CD4-positive, alpha-beta memory T cell (primary cell): ENCODE data around the gene PLPPR1. TPM values are rescaled to one million over a fixed set of nuclear protein-coding genes. Genes with fewer than 3 reads are reported as not detected.

Source experiments
- CTCF ChIA-PET: fragments of 350-600 bp; sonication (Branson Sonifier 250); formaldehyde crosslinking; loops from one replicate; lab custom pipeline; 2021; ENCODE audit warnings: inconsistent platforms; ENCODE audit not compliant: partially characterized antibody; lab: Charles Lee
- POLR2A ChIA-PET: fragments of 350-600 bp; sonication (Branson Sonifier 250); formaldehyde crosslinking; loops from one replicate; lab custom pipeline; 2021; ENCODE audit not compliant: partially characterized antibody; lab: Charles Lee
- DNase-seq, 5 donors: peaks; one replicate each; pipeline versions ENCODE4 v3.0.0 to v3.0.0-alpha.2; 2020 to 2022; ENCODE audit warnings: mixed read lengths in 1 of 5
- H3K27ac ChIP-seq: one replicate; pipeline ENCODE4 v1.7.0; 2013; ENCODE audit warnings: low read depth, low read length
- H3K27me3 ChIP-seq: 2 replicates; pipeline ENCODE4 v1.7.0; 2013; ENCODE audit warnings: mild to moderate bottlenecking, low read length, moderate library complexity; ENCODE audit not compliant: insufficient read depth
- H3K36me3 ChIP-seq: 2 replicates; pipeline ENCODE4 v1.7.0; 2013; ENCODE audit warnings: mild to moderate bottlenecking, low read length, moderate library complexity; ENCODE audit not compliant: insufficient read depth
- H3K4me1 ChIP-seq: 2 replicates; pipeline ENCODE4 v1.7.0; 2013; ENCODE audit warnings: mild to moderate bottlenecking, low read length, moderate library complexity; ENCODE audit not compliant: insufficient read depth
- H3K4me3 ChIP-seq, 2 donors: one replicate each; pipeline ENCODE4 v1.7.0; 2013; ENCODE audit warnings: low read length in 2 of 2, mild to moderate bottlenecking in 1 of 2
- H3K9me3 ChIP-seq, 2 donors: one replicate each; pipeline ENCODE4 v1.7.0; 2013; ENCODE audit warnings: low read length in 2 of 2, control low read depth in 1 of 2; ENCODE audit not compliant: control insufficient read depth in 1 of 2
- H3K27ac Mint-ChIP-seq, 7 donors: one replicate each; pipeline ENCODE4 v1.8.0; 2020 to 2021; ENCODE audit warnings: mixed read lengths in 7 of 7, mild to moderate bottlenecking in 6 of 7, inconsistent platforms in 3 of 7, moderate library complexity in 3 of 7
- H3K27me3 Mint-ChIP-seq, 2 donors: one replicate each; pipeline ENCODE4 v1.8.0; 2020 to 2021; ENCODE audit warnings: mixed read lengths in 2 of 2
- H3K36me3 Mint-ChIP-seq, 2 donors: one replicate each; pipeline ENCODE4 v1.8.0; 2020 to 2021; ENCODE audit warnings: mixed read lengths in 2 of 2, inconsistent platforms in 1 of 2, mild to moderate bottlenecking in 1 of 2
- H3K4me1 Mint-ChIP-seq, 4 donors: one replicate each; pipeline ENCODE4 v1.8.0; 2020 to 2021; ENCODE audit warnings: mixed read lengths in 4 of 4, mild to moderate bottlenecking in 1 of 4
- H3K4me3 Mint-ChIP-seq, 8 donors: one replicate each; pipeline ENCODE4 v1.8.0; 2020 to 2021; ENCODE audit warnings: mixed read lengths in 8 of 8, mild to moderate bottlenecking in 7 of 8, moderate library complexity in 6 of 8, inconsistent platforms in 3 of 8
- H3K9me3 Mint-ChIP-seq, 8 donors: one replicate each; pipeline ENCODE4 v1.8.0; 2020 to 2021; ENCODE audit warnings: mixed read lengths in 8 of 8, mild to moderate bottlenecking in 5 of 8, inconsistent platforms in 3 of 8, moderate library complexity in 1 of 8
- intact Hi-C: fragments of 100-400 bp; cut with micrococcal nuclease; formaldehyde crosslinking; loops from one replicate; pipeline ENCODE4 v1.15.1; 2023
- polyA plus RNA-seq, 2 donors: library from polyadenylated mRNA; unstranded; fragments of 300-500 nt; fragmentation: Illumina TruSeq; gene quantifications; one replicate each; pipeline ENCODE4 v1.2.3, GENCODE V29; 2021
- total RNA-seq, 2 experiments: library from RNA; stranded (reverse); gene quantifications; one replicate each; pipeline ENCODE4 v1.2.3, GENCODE V29; 2021

Gene PLPPR1
- total and polyA plus RNA-seq, 4 experiments from 2014 or later: not detected

DNA sequence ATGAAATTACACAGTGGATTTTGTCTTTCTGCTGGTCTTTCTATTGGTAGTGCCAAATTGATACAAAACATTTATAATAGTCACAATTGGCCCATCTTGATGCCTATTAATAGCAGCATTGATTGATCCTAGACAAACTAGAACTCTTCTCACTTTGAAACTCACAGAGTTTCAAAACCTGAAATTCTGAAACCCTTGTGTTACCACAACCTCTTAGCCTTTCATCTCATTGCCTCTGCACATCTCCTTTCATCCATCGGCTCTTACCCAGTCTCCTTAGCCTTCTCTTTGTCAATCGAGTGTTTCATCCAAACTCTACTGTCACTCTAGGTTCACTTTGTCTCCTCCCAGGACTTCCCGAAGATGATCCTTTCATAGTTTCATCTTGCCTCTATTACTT lies 22.1 kb downstream of the PLPPR1 start:
- intact Hi-C loops: no loop called here
- CTCF ChIA-PET: no interaction called here
- H3K4me3 Mint-ChIP-seq: no peak overlapping the region

DNA sequence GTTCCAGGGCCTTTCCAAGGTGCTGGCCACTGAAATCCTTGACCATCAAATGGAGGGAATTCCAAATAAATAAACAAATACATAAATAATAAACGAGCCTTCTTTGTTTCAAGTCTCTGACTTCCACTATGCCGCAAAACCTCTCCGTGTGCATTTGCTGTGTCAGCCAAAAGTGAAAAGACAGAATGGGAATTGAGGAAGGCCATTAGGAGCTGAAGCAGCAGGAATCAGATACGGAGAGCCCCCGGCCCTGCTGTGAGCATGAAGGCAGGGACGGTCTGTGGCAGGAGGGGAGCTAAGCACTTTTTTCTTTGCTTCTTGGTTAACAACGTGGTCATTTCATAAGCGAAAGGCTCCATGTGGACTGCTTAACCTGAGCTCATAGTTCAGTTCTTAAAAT lies 26.1 kb downstream of the PLPPR1 start:
- CTCF ChIA-PET: no interaction called here
- no peak for DNase-seq
- no peak overlapping the region for H3K27ac ChIP-seq
- no peak overlapping the region for H3K4me3 ChIP-seq
- no peaks in the 10 kb centered on the region for H3K9me3 ChIP-seq
- POLR2A ChIA-PET: no interaction called here
- no peak overlapping the region for H3K27ac Mint-ChIP-seq
- no peaks in the 10 kb centered on the region for H3K4me1 Mint-ChIP-seq
- H3K27me3 ChIP-seq: no peaks in the 10 kb centered on the region
- intact Hi-C loops: no loop called here
- no peaks in the 10 kb centered on the region for H3K36me3 ChIP-seq
- no peaks in the 10 kb centered on the region for H3K36me3 Mint-ChIP-seq
- H3K4me3 Mint-ChIP-seq: no peak overlapping the region
- no peaks in the 10 kb centered on the region for H3K4me1 ChIP-seq
- H3K27me3 Mint-ChIP-seq: no peaks in the 10 kb centered on the region
- peaks cover 0 to 7% (median under 1%) of the 10 kb centered on the region in 8 donors for H3K9me3 Mint-ChIP-seq

More for the DNA sequence above, 22.1 kb downstream of the PLPPR1 start:
- H3K36me3 Mint-ChIP-seq: no peaks in the 10 kb centered on the region
- DNase-seq: no peak
- H3K4me1 ChIP-seq: no peaks in the 10 kb centered on the region
- no peaks in the 10 kb centered on the region for H3K27me3 ChIP-seq
- no peak overlapping the region for H3K27ac ChIP-seq
- H3K9me3 Mint-ChIP-seq: peaks cover 0 to 8% (median 2%) of the 10 kb centered on the region in 8 donors
- no peak overlapping the region for H3K27ac Mint-ChIP-seq
- H3K4me1 Mint-ChIP-seq: no peaks in the 10 kb centered on the region
- POLR2A ChIA-PET: no interaction called here
- H3K9me3 ChIP-seq: no peaks in the 10 kb centered on the region
- H3K4me3 ChIP-seq: no peak overlapping the region
- no peaks in the 10 kb centered on the region for H3K36me3 ChIP-seq
- no peaks in the 10 kb centered on the region for H3K27me3 Mint-ChIP-seq

DNA sequence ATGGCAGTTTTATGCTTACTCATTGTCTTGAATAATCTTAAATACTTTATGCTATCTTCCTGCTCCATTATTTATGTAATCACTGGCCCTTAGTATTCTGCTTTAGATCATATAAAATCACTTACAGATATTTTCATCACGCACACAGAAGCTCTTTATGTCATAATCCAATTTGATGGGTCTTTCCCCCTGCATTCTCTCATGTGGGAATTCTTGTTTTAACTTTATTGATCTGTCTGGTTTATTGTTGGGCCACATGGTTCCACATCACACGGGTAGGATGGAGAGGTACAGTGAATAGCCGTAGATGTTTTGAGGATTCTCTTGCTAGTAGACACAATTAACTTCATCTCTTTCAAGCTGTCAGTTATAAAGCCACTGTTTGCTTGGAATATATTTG lies 27.0 kb downstream of the PLPPR1 start:
- Histone ChIP-seq H3K36me3 (no peaks in the 10 kb centered on the region), H3K27ac (no peak overlapping the region), H3K9me3 (no peaks in the 10 kb centered on the region), H3K4me3 (no peak overlapping the region), H3K4me1 (no peaks in the 10 kb centered on the region), H3K27me3 (no peaks in the 10 kb centered on the region)
- intact Hi-C loops: no loop called here
- POLR2A ChIA-PET: no interaction called here
- Mint-ChIP-seq H3K27ac (no peak overlapping the region), H3K4me1 (no peaks in the 10 kb centered on the region), H3K27me3 (no peaks in the 10 kb centered on the region), H3K4me3 (no peak overlapping the region), H3K9me3 (peaks cover 0 to 7% (median 0%) of the 10 kb centered on the region in 8 donors), H3K36me3 (no peaks in the 10 kb centered on the region)
- CTCF ChIA-PET: no interaction called here
- no peak for DNase-seq

DNA sequence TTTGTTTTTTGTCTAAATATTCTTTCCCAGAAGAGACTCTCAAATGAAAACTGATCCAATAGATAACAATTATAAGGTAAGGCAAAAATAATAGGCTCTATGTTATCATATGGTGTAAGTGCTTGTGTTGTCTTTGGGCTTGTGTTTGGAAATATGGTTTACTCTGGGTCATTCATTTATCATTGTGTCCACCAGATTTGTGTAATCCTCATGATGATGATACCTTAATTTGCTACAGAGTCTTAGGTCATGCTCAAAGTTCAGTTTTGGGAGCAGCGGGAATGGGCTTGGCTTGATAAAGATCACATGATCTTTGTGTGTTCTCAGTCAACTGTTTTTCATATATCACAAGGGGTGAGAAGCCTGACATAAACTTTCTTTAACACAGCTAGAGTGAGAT lies 34.2 kb downstream of the PLPPR1 start:
- Mint-ChIP-seq H3K27me3 (no peaks in the 10 kb centered on the region), H3K36me3 (no peaks in the 10 kb centered on the region), H3K27ac (no peak overlapping the region), H3K4me3 (no peak overlapping the region), H3K9me3 (peaks cover 0 to 3% (median 0%) of the 10 kb centered on the region in 8 donors), H3K4me1 (no peaks in the 10 kb centered on the region)
- Histone ChIP-seq H3K4me1 (no peaks in the 10 kb centered on the region), H3K9me3 (no peaks in the 10 kb centered on the region), H3K27me3 (no peaks in the 10 kb centered on the region), H3K36me3 (no peaks in the 10 kb centered on the region), H3K4me3 (no peak overlapping the region), H3K27ac (no peak overlapping the region)
- no peak for DNase-seq
- intact Hi-C loops: no loop called here
- CTCF ChIA-PET: no interaction called here
- POLR2A ChIA-PET: no interaction called here

DNA sequence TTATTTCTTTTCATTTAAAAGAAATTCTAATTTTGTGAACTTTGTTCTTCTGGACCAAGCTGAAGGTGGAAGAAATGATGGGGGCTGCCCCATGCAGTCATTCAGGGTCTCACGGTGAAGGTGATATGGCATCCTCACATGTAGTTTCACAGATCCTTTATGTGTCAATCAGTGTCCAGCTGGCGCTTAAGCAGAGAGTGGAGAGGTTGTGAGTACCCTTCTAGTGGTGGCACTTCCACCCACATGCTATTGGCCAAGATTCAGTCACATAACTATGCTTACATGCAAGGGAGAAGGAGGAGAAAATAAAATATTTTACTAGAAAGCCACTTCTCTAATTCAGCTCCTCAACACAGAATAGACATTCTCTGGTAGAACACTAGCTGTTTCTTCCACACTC lies 34.7 kb downstream of the PLPPR1 start:
- H3K9me3 ChIP-seq: no peaks in the 10 kb centered on the region
- Mint-ChIP-seq H3K27ac (no peak overlapping the region), H3K4me3 (no peak overlapping the region), H3K27me3 (no peaks in the 10 kb centered on the region), H3K36me3 (no peaks in the 10 kb centered on the region), H3K9me3 (peaks cover 0 to 3% (median 0%) of the 10 kb centered on the region in 8 donors), H3K4me1 (no peaks in the 10 kb centered on the region)
- ChIA-PET CTCF (no interaction called here), POLR2A (no interaction called here)
- intact Hi-C loops: no loop called here
- H3K4me3 ChIP-seq: no peak overlapping the region
- no peak overlapping the region for H3K27ac ChIP-seq
- no peaks in the 10 kb centered on the region for H3K36me3 ChIP-seq
- no peaks in the 10 kb centered on the region for H3K4me1 ChIP-seq
- no peak for DNase-seq
- no peaks in the 10 kb centered on the region for H3K27me3 ChIP-seq

DNA sequence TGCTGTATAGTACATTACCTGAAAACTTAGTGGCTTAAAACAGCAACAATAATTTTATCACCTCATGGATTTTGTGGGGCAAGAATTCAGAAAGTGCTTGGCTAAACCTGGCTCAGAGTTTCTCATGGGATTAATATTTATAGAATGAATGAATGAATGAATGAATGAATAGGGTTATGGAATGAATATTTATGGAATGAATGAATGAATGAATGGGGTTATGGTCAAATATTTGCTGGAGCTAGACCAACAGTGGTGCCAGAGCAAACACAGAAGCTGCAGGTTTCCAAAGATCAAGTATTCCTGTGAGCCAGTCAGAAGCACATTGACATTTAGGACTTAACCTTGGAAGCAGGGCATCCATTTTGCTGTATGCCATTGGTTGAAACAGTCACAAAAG lies 35.7 kb downstream of the PLPPR1 start:
- Histone ChIP-seq H3K27ac (no peak overlapping the region), H3K9me3 (no peaks in the 10 kb centered on the region), H3K4me3 (no peak overlapping the region), H3K36me3 (no peaks in the 10 kb centered on the region), H3K27me3 (no peaks in the 10 kb centered on the region), H3K4me1 (no peaks in the 10 kb centered on the region)
- POLR2A ChIA-PET: no interaction called here
- no peak overlapping the region for H3K27ac Mint-ChIP-seq
- no peaks in the 10 kb centered on the region for H3K27me3 Mint-ChIP-seq
- CTCF ChIA-PET: no interaction called here
- intact Hi-C loops: no loop called here
- DNase-seq: no peak
- no peaks in the 10 kb centered on the region for H3K36me3 Mint-ChIP-seq
- peaks cover 0 to 3% (median 0%) of the 10 kb centered on the region in 8 donors for H3K9me3 Mint-ChIP-seq
- H3K4me1 Mint-ChIP-seq: no peaks in the 10 kb centered on the region
- no peak overlapping the region for H3K4me3 Mint-ChIP-seq

DNA sequence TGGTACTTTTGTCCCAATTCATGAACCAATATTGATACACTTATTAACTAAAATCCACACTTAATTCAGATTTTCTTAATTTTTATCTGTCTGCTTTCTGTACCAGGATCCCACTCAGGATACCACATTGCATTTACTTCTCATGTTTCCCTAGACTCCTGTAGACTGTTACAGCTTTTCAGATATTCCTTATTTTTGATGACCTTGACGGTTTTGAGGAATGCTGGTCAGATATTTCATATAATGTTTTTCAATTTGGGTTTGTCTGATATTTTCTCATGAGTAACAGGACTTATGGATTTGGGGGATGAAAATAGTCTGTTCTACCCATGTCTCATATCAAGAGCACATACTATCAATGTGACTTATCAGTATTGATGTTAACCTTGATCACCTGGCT lies 37.4 kb downstream of the PLPPR1 start:
- no peak overlapping the region for H3K27ac Mint-ChIP-seq
- ChIA-PET CTCF (no interaction called here), POLR2A (no interaction called here)

DNA sequence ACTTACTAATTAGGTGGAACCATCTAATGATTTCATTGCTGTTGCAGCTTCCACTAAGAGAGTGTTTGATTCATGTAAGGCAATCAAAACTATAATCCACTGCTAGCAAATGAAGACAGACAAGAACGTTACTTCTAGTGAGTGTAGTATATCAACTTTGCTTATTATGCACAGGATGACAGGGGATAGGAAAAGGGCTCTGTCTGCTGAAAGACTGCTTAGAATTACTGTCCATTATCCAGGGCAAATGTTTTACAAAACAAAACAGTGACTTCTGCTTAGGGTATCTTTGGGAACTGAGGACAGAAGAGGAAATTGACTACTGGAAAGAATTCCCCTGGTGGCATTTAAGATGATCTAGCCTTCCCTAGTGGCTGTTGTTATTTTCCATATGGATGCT lies 40.2 kb downstream of the PLPPR1 start:
- Mint-ChIP-seq H3K36me3 (no peaks in the 10 kb centered on the region), H3K4me1 (no peaks in the 10 kb centered on the region), H3K9me3 (peaks cover 0 to 3% (median 0%) of the 10 kb centered on the region in 8 donors), H3K27me3 (no peaks in the 10 kb centered on the region), H3K4me3 (no peak overlapping the region), H3K27ac (no peak overlapping the region)
- CTCF ChIA-PET: no interaction called here
- intact Hi-C loops: no loop called here
- H3K4me3 ChIP-seq: no peak overlapping the region
- no peak overlapping the region for H3K27ac ChIP-seq
- H3K27me3 ChIP-seq: no peaks in the 10 kb centered on the region
- H3K36me3 ChIP-seq: no peaks in the 10 kb centered on the region
- no peaks in the 10 kb centered on the region for H3K9me3 ChIP-seq
- no peak for DNase-seq
- POLR2A ChIA-PET: no interaction called here
- H3K4me1 ChIP-seq: no peaks in the 10 kb centered on the region

More for the DNA sequence above, 37.4 kb downstream of the PLPPR1 start:
- Histone ChIP-seq H3K4me3 (no peak overlapping the region), H3K9me3 (no peaks in the 10 kb centered on the region), H3K4me1 (no peaks in the 10 kb centered on the region), H3K27me3 (no peaks in the 10 kb centered on the region), H3K27ac (no peak overlapping the region), H3K36me3 (no peaks in the 10 kb centered on the region)
- H3K4me1 Mint-ChIP-seq: no peaks in the 10 kb centered on the region
- no peak for DNase-seq
- H3K27me3 Mint-ChIP-seq: no peaks in the 10 kb centered on the region
- peaks cover 0 to 3% (median 0%) of the 10 kb centered on the region in 8 donors for H3K9me3 Mint-ChIP-seq
- H3K36me3 Mint-ChIP-seq: no peaks in the 10 kb centered on the region
- intact Hi-C loops: no loop called here
- H3K4me3 Mint-ChIP-seq: no peak overlapping the region
